ENCODE data around the gene DIS3L.
"Not testable (repeated sequence)": the region's sequence is repeated elsewhere in the genome, so short reads cannot be mapped to it uniquely, and the experiment has no call there.

The DIS3L gene

GRCh38 chr15:66276546-66276945 lies 16.8 kb upstream of the DIS3L start:
- FAIRE-seq (no peak), DNase-seq (ENCODE audit: low spot score) (no peak)

- DNase-seq (ENCODE audit: low spot score) (no peak), FAIRE-seq (no peak)
Measured at GRCh38 chr15:66278056-66278455, 15.3 kb upstream of the DIS3L start.

GRCh38 chr15:66278671-66279070 lies 14.7 kb upstream of the DIS3L start:
- DNase-seq (ENCODE audit: low spot score): no peak
- no peak for FAIRE-seq

GRCh38 chr15:66284271-66284670 lies 9.1 kb upstream of the DIS3L start:
- DNase-seq (ENCODE audit: low spot score) (no peak), FAIRE-seq (no peak)

- FAIRE-seq: no peak
- DNase-seq (ENCODE audit: low spot score): no peak
Measured at GRCh38 chr15:66285533-66286280, 7.7 kb upstream of the DIS3L start.

GRCh38 chr15:66287461-66288057 lies 5.8 kb upstream of the DIS3L start:
- FAIRE-seq: peak; percentile 89
- no peak for DNase-seq (ENCODE audit: low spot score)

GRCh38 chr15:66288093-66288492 lies 5.3 kb upstream of the DIS3L start:
- DNase-seq (ENCODE audit: low spot score): no peak
- FAIRE-seq: no peak

GRCh38 chr15:66288551-66289185 lies 4.7 kb upstream of the DIS3L start:
- no peak for DNase-seq (ENCODE audit: low spot score)
- FAIRE-seq: no peak

- DNase-seq (ENCODE audit: low spot score): no peak
- FAIRE-seq: no peak
Measured at GRCh38 chr15:66290007-66290406, 3.4 kb upstream of the DIS3L start.

GRCh38 chr15:66290518-66290917 lies 2.9 kb upstream of the DIS3L start:
- DNase-seq (ENCODE audit: low spot score) (no peak), FAIRE-seq (no peak)

- FAIRE-seq: no peak
Measured at GRCh38 chr15:66291816-66292570, 1.4 kb upstream of the DIS3L start.

GRCh38 chr15:66292571-66293418 lies 573 bp upstream of the DIS3L start:
- DNase-seq (ENCODE audit: low spot score): no peak
- no peak for FAIRE-seq

More at GRCh38 chr15:66291816-66292570, 1.4 kb upstream of the DIS3L start:
- no peak for DNase-seq (ENCODE audit: low spot score)

- DNase-seq (ENCODE audit: low spot score): peak; percentile 76
- FAIRE-seq: no peak
Measured at GRCh38 chr15:66294157-66294931, 976 bp downstream of the DIS3L start.

GRCh38 chr15:66294932-66295235 lies 1.5 kb downstream of the DIS3L start:
- DNase-seq (ENCODE audit: low spot score): peak; percentile 41
- FAIRE-seq: peak; percentile 37

GRCh38 chr15:66296186-66296585 lies 2.8 kb downstream of the DIS3L start:
- FAIRE-seq (no peak), DNase-seq (ENCODE audit: low spot score) (no peak)

- no peak for FAIRE-seq
- DNase-seq (ENCODE audit: low spot score): no peak
Measured at GRCh38 chr15:66298803-66299251, 5.5 kb downstream of the DIS3L start.

- no peak for FAIRE-seq
Measured at GRCh38 chr15:66302489-66303278, 9.3 kb downstream of the DIS3L start.

GRCh38 chr15:66304425-66304824 lies 11.1 kb downstream of the DIS3L start:
- not testable (repeated sequence) for FAIRE-seq; DNase-seq (ENCODE audit: low spot score)

More at GRCh38 chr15:66302489-66303278, 9.3 kb downstream of the DIS3L start:
- DNase-seq (ENCODE audit: low spot score): no peak

- DNase-seq (ENCODE audit: low spot score) (no peak), FAIRE-seq (no peak)
Measured at GRCh38 chr15:66306381-66306780, 13.0 kb downstream of the DIS3L start.

Data from RCC 7860 (cell line).